ENCODE measurements around the gene RRAGC. TPM values are rescaled to one million over a fixed set of nuclear protein-coding genes. Genes with fewer than 3 reads are reported as not detected.
A peak's percentile ranks its signal among the peaks of the same experiment; 100 is the strongest.

The RRAGC gene
- total and polyA plus RNA-seq, 2 of the 13 experiments (the other 11 are each of a cell fraction or from before 2014, with no cell fraction given) = 7.6 to 8.0 TPM

- TF ChIP-seq EP300 (IDR thresholded peaks at IDR 0.05; ENCODE audit: low read depth in 2 of 2, low read length in 2 of 2) (no peak), EP300 (CRISPR knock-in tag; IDR thresholded peaks at IDR 0.05; ENCODE audit: borderline replicate concordance) (no peak), NR3C1 (CRISPR knock-in tag; IDR thresholded peaks at IDR 0.05) (no peak), ZFY (CRISPR knock-in tag; IDR thresholded peaks at IDR 0.05) (peak; percentile 76), HES4 (CRISPR knock-in tag; IDR thresholded peaks at IDR 0.05; ENCODE audit: borderline replicate concordance) (peak; percentile 11; the same call in 1 of the 2 replicates), REST (IDR thresholded peaks at IDR 0.05; ENCODE audit: borderline replicate concordance in 1 of 2, low read depth in 1 of 2, low read length in 2 of 2) (no peak), AGO1 (IDR thresholded peaks at IDR 0.05; ENCODE audit: low read depth, low read length, poor library complexity, severe bottlenecking) (peak; percentile 89), E2F5 (CRISPR knock-in tag; conservative IDR thresholded peaks at IDR 0.05) (no peak), ZNF773 (CRISPR knock-in tag; IDR thresholded peaks at IDR 0.05; ENCODE audit: borderline replicate concordance) (0 out of 2 replicates have a peak, but pooled peaks have one; percentile 64), ZNF605 (CRISPR knock-in tag; IDR thresholded peaks at IDR 0.05) (peak; percentile 79), HOXA3 (CRISPR knock-in tag; IDR thresholded peaks at IDR 0.05) (peak; percentile 69), SP5 (CRISPR knock-in tag; IDR thresholded peaks at IDR 0.05; ENCODE audit: borderline replicate concordance, low read depth) (no peak), ZNF737 (CRISPR knock-in tag; IDR thresholded peaks at IDR 0.05; ENCODE audit: borderline replicate concordance) (no peak), PHF5A (CRISPR knock-in tag; IDR thresholded peaks at IDR 0.05; ENCODE audit: low read depth, unreplicated experiment) (no peak), ZNF800 (CRISPR knock-in tag; IDR thresholded peaks at IDR 0.05) (0 out of 2 replicates have a peak, but pooled peaks have one; percentile 36), MIER3 (CRISPR knock-in tag; IDR thresholded peaks at IDR 0.05; ENCODE audit: borderline replicate concordance) (peak; percentile 46; the same call in 1 of the 2 replicates)
- TF ChIP-seq, protein P1, sequence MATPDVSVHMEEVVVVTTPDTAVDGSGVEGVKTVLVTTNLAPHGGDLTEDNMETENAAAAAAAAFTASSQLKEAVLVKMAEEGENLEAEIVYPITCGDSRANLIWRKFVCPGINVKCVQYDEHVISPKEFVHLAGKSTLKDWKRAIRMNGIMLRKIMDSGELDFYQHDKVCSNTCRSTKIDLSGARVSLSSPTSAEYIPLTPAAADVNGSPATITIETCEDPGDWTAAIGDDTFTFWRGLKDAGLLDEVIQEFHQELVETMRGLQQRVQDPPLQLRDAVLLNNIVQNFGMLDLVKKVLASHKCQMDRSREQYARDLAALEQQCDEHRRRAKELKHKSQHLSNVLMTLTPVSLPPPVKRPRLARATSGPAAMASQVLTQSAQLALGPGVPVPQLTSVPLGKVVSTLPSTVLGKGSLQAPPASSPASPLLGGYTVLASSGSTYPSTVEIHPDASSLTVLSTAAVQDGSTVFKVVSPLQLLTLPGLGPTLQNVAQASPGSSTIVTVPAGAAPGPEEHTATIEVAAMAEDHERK (CRISPR knock-in tag; IDR thresholded peaks at IDR 0.05; ENCODE audit: low read depth) = no peak
- TF ChIP-seq, protein P2, sequence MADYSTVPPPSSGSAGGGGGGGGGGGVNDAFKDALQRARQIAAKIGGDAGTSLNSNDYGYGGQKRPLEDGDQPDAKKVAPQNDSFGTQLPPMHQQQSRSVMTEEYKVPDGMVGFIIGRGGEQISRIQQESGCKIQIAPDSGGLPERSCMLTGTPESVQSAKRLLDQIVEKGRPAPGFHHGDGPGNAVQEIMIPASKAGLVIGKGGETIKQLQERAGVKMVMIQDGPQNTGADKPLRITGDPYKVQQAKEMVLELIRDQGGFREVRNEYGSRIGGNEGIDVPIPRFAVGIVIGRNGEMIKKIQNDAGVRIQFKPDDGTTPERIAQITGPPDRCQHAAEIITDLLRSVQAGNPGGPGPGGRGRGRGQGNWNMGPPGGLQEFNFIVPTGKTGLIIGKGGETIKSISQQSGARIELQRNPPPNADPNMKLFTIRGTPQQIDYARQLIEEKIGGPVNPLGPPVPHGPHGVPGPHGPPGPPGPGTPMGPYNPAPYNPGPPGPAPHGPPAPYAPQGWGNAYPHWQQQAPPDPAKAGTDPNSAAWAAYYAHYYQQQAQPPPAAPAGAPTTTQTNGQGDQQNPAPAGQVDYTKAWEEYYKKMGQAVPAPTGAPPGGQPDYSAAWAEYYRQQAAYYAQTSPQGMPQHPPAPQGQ (CRISPR knock-in tag; IDR thresholded peaks at IDR 0.05; ENCODE audit: borderline replicate concordance) = no peak
These were observed 13.7 kb upstream of the RRAGC start, which contains the start of gene MYCBP (continued) for GRCh38 chr1:38873027-38873969.
